K562 (cell line): ENCODE data around the gene ATPAF2. TPM values are rescaled to one million over a fixed set of nuclear protein-coding genes. Genes with fewer than 3 reads are reported as not detected.

ENCODE experiments used
- ATAC-seq: fragments of 200-7000 bp; cut with Tn5 transposase; 3 replicates; pipeline ENCODE4 v1.9.1; 2020; ENCODE audit warnings: moderate library complexity
- BruUV-seq: library from RNA; stranded (reverse); fragments of 400-500 nt; replicated peaks from 2 replicates; lab custom pipeline; 2021; lab: Mats Ljungman, UMichigan
- CTCF ChIA-PET: fragments of 300-600 bp; formaldehyde crosslinking; extraction: SDS; loops from one replicate; lab custom pipeline; 2021; ENCODE audit warnings: low intra/inter-chr PET ratio; lab: Yijun Ruan, JAX
- POLR2A ChIA-PET: fragments of 300-600, 350-650 bp; sonication (Branson Sonifier 250); formaldehyde crosslinking; extraction: SDS; loops from one replicate; lab custom pipeline; 2021; ENCODE audit warnings: antibody characterized with exemption, inconsistent platforms; lab: Yijun Ruan, JAX
- DNase-seq, 4 experiments: peaks; one replicate each; pipeline versions ENCODE4 v3.0.0 to v3.0.0-alpha.2; 2011 to 2018; ENCODE audit warnings: low spot score in 3 of 4, mixed read lengths in 3 of 4; ENCODE audit errors: extremely low read depth in 1 of 4
- FAIRE-seq: peaks from 2 replicates; lab custom pipeline; 2011; peaks lifted over from hg19 to GRCh38; lab: Jason Lieb, UNC
- H2AFZ ChIP-seq: 2 replicates; pipeline ENCODE4 v1.6.0; 2011; ENCODE audit warnings: low read depth, low read length, control low read depth, inconsistent platforms
- H3K27ac ChIP-seq: fragments of 200-600 bp; 3 replicates; pipeline ENCODE4 v1.8.0; 2011; ENCODE audit warnings: low read depth, mild to moderate bottlenecking, control low read depth, inconsistent platforms, low read length, moderate library complexity, mixed read lengths; ENCODE audit errors: extremely low read depth
- H3K27me3 ChIP-seq, 2 experiments: fragments of 300-600 bp in 1 of 2; 2 replicates in 1 of 2; 3 replicates in 1 of 2; pipeline versions ENCODE4 v1.6.0 to v1.8.0; 2011; ENCODE audit warnings: inconsistent platforms in 2 of 2, low read length in 2 of 2, mild to moderate bottlenecking in 1 of 2, mixed read lengths in 1 of 2, moderate library complexity in 1 of 2; ENCODE audit not compliant: control insufficient read depth in 2 of 2, insufficient read depth in 2 of 2
- H3K36me3 ChIP-seq: fragments of 300-600 bp; 3 replicates; pipeline ENCODE4 v1.8.0; 2011; ENCODE audit warnings: mild to moderate bottlenecking, low read length, inconsistent platforms; ENCODE audit not compliant: control insufficient read depth, insufficient read depth
- H3K4me1 ChIP-seq, 2 experiments: fragments of 200-600 bp in 1 of 2; replicated peaks in 1 of 2; 2 replicates in 1 of 2; 3 replicates in 1 of 2; pipeline versions ENCODE4 v1.5.1 to v1.8.0; 2011; ENCODE audit warnings: inconsistent platforms in 2 of 2, low read length in 2 of 2, mild to moderate bottlenecking in 1 of 2, mixed read lengths in 1 of 2, moderate library complexity in 1 of 2; ENCODE audit not compliant: control insufficient read depth in 2 of 2, insufficient read depth in 2 of 2
- H3K4me2 ChIP-seq: 2 replicates; pipeline ENCODE4 v1.6.1; 2011; ENCODE audit warnings: low read length, control low read depth, inconsistent platforms, mixed read lengths; ENCODE audit not compliant: insufficient read depth
- H3K4me3 ChIP-seq: fragments of 200-600 bp; sonication (generic), shearing (Covaris generic); 2 replicates; pipeline ENCODE4 v1.5.1; 2016; ENCODE audit warnings: control low read depth, inconsistent platforms
- H3K79me2 ChIP-seq: fragments of 200-600 bp; 3 replicates; pipeline ENCODE4 v1.8.0; 2011; ENCODE audit warnings: low read length, inconsistent platforms; ENCODE audit not compliant: control insufficient read depth, insufficient read depth
- H3K9ac ChIP-seq, 2 experiments: 2 replicates each; pipeline versions ENCODE4 v1.6.0 to v1.6.1; 2011; ENCODE audit warnings: low read depth in 2 of 2, low read length in 2 of 2, control low read depth in 1 of 2, inconsistent platforms in 1 of 2, mild to moderate bottlenecking in 1 of 2, mixed read lengths in 1 of 2; ENCODE audit not compliant: insufficient read depth in 1 of 2
- H3K9me1 ChIP-seq: one replicate; pipeline ENCODE4 v1.6.0; 2011; ENCODE audit warnings: inconsistent platforms, mild to moderate bottlenecking, low read length, moderate library complexity; ENCODE audit not compliant: control insufficient read depth, insufficient read depth
- H3K9me3 ChIP-seq: replicated peaks from 2 replicates; pipeline ENCODE4 v1.5.1; 2011; ENCODE audit warnings: low read depth, low read length, inconsistent platforms; ENCODE audit not compliant: control insufficient read depth, insufficient read depth
- H4K20me1 ChIP-seq: replicated peaks from 2 replicates; pipeline ENCODE4 v1.6.1; 2011; ENCODE audit warnings: low read length, inconsistent platforms, mixed read lengths; ENCODE audit not compliant: control insufficient read depth, insufficient read depth
- CGGBP1 ChIP-seq: fragments of 250-450 bp; sonication (Bioruptor Pico); IDR thresholded peaks from 2 replicates; pipeline ENCODE4 v1.9.0; 2021; ENCODE audit warnings: mild to moderate bottlenecking
- HDAC8 ChIP-seq: fragments of 450-650 bp; IDR thresholded peaks from 2 replicates; pipeline ENCODE4 v1.6.1; 2016; ENCODE audit warnings: mild to moderate bottlenecking, missing genetic modification characterization, moderate library complexity, missing compliant biosample characterization
- HMGN3 ChIP-seq: IDR thresholded peaks from 2 replicates; pipeline ENCODE4 v1.6.1; 2011; ENCODE audit warnings: borderline replicate concordance, low read depth, mild to moderate bottlenecking, mixed read lengths, low read length; ENCODE audit not compliant: insufficient read length; ENCODE audit errors: extremely low read depth
- KLF16 ChIP-seq: IDR thresholded peaks from 2 replicates; pipeline ENCODE4 v1.6.1; 2016; ENCODE audit warnings: antibody characterized with exemption
- PHF20 ChIP-seq: fragments of 450-650 bp; IDR thresholded peaks from 2 replicates; pipeline ENCODE4 v1.6.1; 2018; ENCODE audit not compliant: partially characterized antibody
- POLR2G ChIP-seq: fragments of 200-400 bp; formaldehyde crosslinking; IDR thresholded peaks from 2 replicates; pipeline ENCODE4 v1.6.1; 2017; ENCODE audit warnings: low read depth, mild to moderate bottlenecking, antibody characterized with exemption, low read length, moderate library complexity
- RFX1 ChIP-seq: fragments of 450-650 bp; IDR thresholded peaks from 2 replicates; pipeline ENCODE4 v1.6.1; 2016; ENCODE audit warnings: mild to moderate bottlenecking, moderate library complexity
- RHOXF2B ChIP-seq: fragments of 250-450 bp; sonication (Bioruptor Pico); conservative IDR thresholded peaks from 2 replicates; pipeline ENCODE4 v1.5.1; 2021
- WHSC1 ChIP-seq: IDR thresholded peaks from one replicate; pipeline ENCODE4 v1.6.1; 2012; ENCODE audit warnings: low read length, control low read depth, inconsistent platforms
- ZNF133 ChIP-seq: fragments of 250-450 bp; sonication (Bioruptor Pico); IDR thresholded peaks from 2 replicates; pipeline ENCODE4 v1.4.0; 2020; ENCODE audit warnings: mild to moderate bottlenecking
- ZNF436 ChIP-seq: fragments of 250-450, 450-650 bp; sonication (Bioruptor Pico); formaldehyde crosslinking; IDR thresholded peaks from 2 replicates; pipeline ENCODE4 v1.7.0; 2020; ENCODE audit warnings: mild to moderate bottlenecking
- WGBS: fragments of 100-300 bp; shearing (Covaris generic); methylation state at CpG from one replicate; pipeline ENCODE4 v1.1.6; 2016; ENCODE audit warnings: low coverage, mixed read lengths; ENCODE audit not compliant: insufficient coverage; ENCODE audit errors: missing lambda C conversion rate; 5-methylcytosine and 5-hydroxymethylcytosine counted together
- in situ Hi-C: fragments of 300-500 bp; cut with MboI; formaldehyde crosslinking; loops from 4 replicates; pipeline ENCODE4 v1.15.0; 2018; ENCODE audit warnings: inconsistent platforms, mixed read lengths
- intact Hi-C: fragments of 100-400 bp; cut with micrococcal nuclease; formaldehyde crosslinking; loops from 2 replicates; pipeline ENCODE4 v1.14.2; 2022
- polyA plus RNA-seq, 8 experiments: library from polyadenylated mRNA; depleted of rRNA in 4 of 8; stranded (reverse) in 5 of 8; unstranded in 3 of 8; fragments of >200 nt; fragmentation: Nextera tagmentation in 2 of 8; fragmentation: Illumina TruSeq in 1 of 8; extraction: Ambion mirVana in 2 of 8; extraction: Trizol in 1 of 8; gene quantifications; 2 replicates each; pipeline versions ENCODE4 v1.2.1 to v1.2.3, GENCODE V29; 2011 to 2014; ENCODE audit warnings: inconsistent platforms in 1 of 8, missing spikeins in 1 of 8
- total RNA-seq, 7 experiments: library from RNA; depleted of rRNA in 6 of 7; stranded (reverse); fragments of >200 nt in 6 of 7; fragmentation: Illumina TruSeq in 2 of 7; extraction: Trizol in 2 of 7; gene quantifications; 2 replicates each; pipeline versions ENCODE4 v1.2.1 to v1.2.3, GENCODE V29; 2011 to 2021; ENCODE audit warnings: low replicate concordance in 1 of 7

Gene ATPAF2
- total and polyA plus RNA-seq, 9 of the 15 experiments (the other 6 are each of a cell fraction or from before 2014, with no cell fraction given), result 2.1 to 19.2 (median 11.3) TPM

- TF ChIP-seq POLR2G, result no peak
- TF ChIP-seq ZNF133 (CRISPR knock-in tag), result no peak
- no peak for TF ChIP-seq KLF16
- TF ChIP-seq, all 486 proteins: peak for 0
These were observed 50.5 kb downstream of the ATPAF2 start (continued) for GRCh38 chr17:17988427-17988945.

DNA sequence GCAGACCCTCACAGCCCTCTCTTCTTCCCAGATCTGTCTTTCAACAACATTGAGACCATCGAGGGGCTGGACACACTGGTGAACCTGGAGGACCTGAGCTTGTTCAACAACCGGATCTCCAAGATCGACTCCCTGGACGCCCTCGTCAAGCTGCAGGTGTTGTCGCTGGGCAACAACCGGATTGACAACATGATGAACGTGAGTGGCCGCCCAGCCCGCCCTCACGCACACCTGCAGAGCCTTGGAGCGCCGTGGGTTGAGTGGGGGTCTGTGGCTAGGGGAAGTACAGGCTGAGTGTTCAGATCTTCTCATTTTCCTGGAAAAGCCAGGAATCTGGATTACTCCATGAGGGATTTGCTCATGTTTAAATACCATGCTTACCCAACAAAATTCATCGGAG lies 51.1 kb downstream of the ATPAF2 start:
- FAIRE-seq, result no peak
- no peak for TF ChIP-seq PHF20
- TF ChIP-seq WHSC1, result no peak
- no peak for TF ChIP-seq ZNF436 (CRISPR knock-in tag)
- no peak for TF ChIP-seq HMGN3
- TF ChIP-seq RHOXF2B (CRISPR knock-in tag), result no peak
- no peak for TF ChIP-seq HDAC8 (tag)
- 0 out of 2 replicates have a peak, but pooled peaks have one; percentile 7 for TF ChIP-seq RFX1
- TF ChIP-seq POLR2G, result no peak
- no peak for TF ChIP-seq CGGBP1 (CRISPR knock-in tag)
- DNase-seq, result no peak
- Histone ChIP-seq H3K4me1 (no peaks in the 10 kb centered on the region; a peak in 2 of 5 replicates), H3K9me3 (no peaks in the 10 kb centered on the region), H3K27me3 (peaks cover 0 to 33% of the 10 kb centered on the region in 2 experiments; a peak in 2 of 5 replicates), H4K20me1 (no peaks in the 10 kb centered on the region), H3K36me3 (no peaks in the 10 kb centered on the region), H3K4me2 (no peak overlapping the region), H2AFZ (no peak overlapping the region), H3K9me1 (no peaks in the 10 kb centered on the region), H3K9ac (0 out of 4 replicates have a peak overlapping the region, but pooled peaks of 1 of the 2 experiments have one; percentile 13), H3K27ac (no peak overlapping the region), H3K4me3 (no peak overlapping the region), H3K79me2 (no peaks in the 10 kb centered on the region)
- CTCF ChIA-PET, result no interaction called here
- ATAC-seq, result no peak
- 8% methylated on average over 9 of the region's 14 CpGs for WGBS
- intact Hi-C loops, result loop anchor here (5.0 kb wide), 1 partner anchor 44 kb away; no protein-coding TSS in a partner anchor
- POLR2A ChIA-PET, result no interaction called here
- no TSS peak for BruUV-seq
- in situ Hi-C loops, result no loop called here
